GM12878 (cell line): ENCODE data around the gene DSG2.

Source experiments
- BMI1 ChIP-seq: fragments of 450-650 bp; IDR thresholded peaks from 2 replicates; pipeline ENCODE4 v1.6.1; 2016; ENCODE audit warnings: mild to moderate bottlenecking, moderate library complexity, borderline replicate concordance
- CTCF ChIP-seq, 3 experiments: IDR thresholded peaks in 2 of 3; conservative IDR thresholded peaks in 1 of 3; 2 replicates each; pipeline ENCODE4 v1.5.1; 2011; ENCODE audit warnings: low read depth in 3 of 3, low read length in 3 of 3, mild to moderate bottlenecking in 3 of 3, control low read depth in 2 of 3, moderate library complexity in 2 of 3, inconsistent platforms in 1 of 3, mixed read lengths in 1 of 3; ENCODE audit not compliant: control insufficient read depth in 2 of 3, insufficient read depth in 1 of 3; ENCODE audit errors: extremely low read depth in 1 of 3
- JUNB ChIP-seq: IDR thresholded peaks from 2 replicates; pipeline ENCODE4 v1.6.1; 2016; ENCODE audit warnings: antibody characterized with exemption, mild to moderate bottlenecking
- JUND ChIP-seq: IDR thresholded peaks from 2 replicates; pipeline ENCODE4 v1.6.1; 2012; ENCODE audit warnings: low read depth, mild to moderate bottlenecking, low read length, improper control_type of control experiment, moderate library complexity
- PAX5 ChIP-seq: IDR thresholded peaks from 2 replicates; pipeline ENCODE4 v1.6.1; 2011; ENCODE audit warnings: low read depth, low read length, borderline replicate concordance
- POLR2AphosphoS2 ChIP-seq: IDR thresholded peaks from 2 replicates; pipeline ENCODE4 v1.6.1; 2011; ENCODE audit warnings: low read depth, mild to moderate bottlenecking, low read length, improper control_type of control experiment, moderate library complexity
- RBBP5 ChIP-seq: fragments of 200-600 bp; sonication (generic); conservative IDR thresholded peaks from 2 replicates; pipeline ENCODE4 v1.6.1; 2016
- SMC3 ChIP-seq: IDR thresholded peaks from 2 replicates; pipeline ENCODE4 v1.6.1; 2011; ENCODE audit warnings: low read length, improper control_type of control experiment, borderline replicate concordance
- SP1 ChIP-seq: IDR thresholded peaks from one replicate; pipeline ENCODE4 v1.6.1; 2011; ENCODE audit warnings: low read depth, low read length
- TCF3 ChIP-seq: IDR thresholded peaks from 2 replicates; pipeline ENCODE4 v1.6.1; 2012; ENCODE audit warnings: low read depth, mild to moderate bottlenecking, low read length, borderline replicate concordance; ENCODE audit not compliant: insufficient read depth
- YBX1 ChIP-seq: fragments of 450-650 bp; IDR thresholded peaks from 2 replicates; pipeline ENCODE4 v1.6.1; 2016; ENCODE audit warnings: antibody characterized with exemption
- TF ChIP-seq, protein P1 (sequence below): IDR thresholded peaks from 2 replicates; pipeline ENCODE4 v1.6.1; 2012; ENCODE audit warnings: mild to moderate bottlenecking, low read depth, low read length
- TF ChIP-seq, protein P2 (sequence below): IDR thresholded peaks from 2 replicates; pipeline ENCODE4 v1.6.1; 2012; ENCODE audit warnings: low read depth, low read length, improper control_type of control experiment
- TF ChIP-seq, protein P3 (sequence below): fragments of 450-650 bp; formaldehyde crosslinking; IDR thresholded peaks from 2 replicates; pipeline ENCODE4 v1.5.0; 2022; ENCODE audit warnings: mild to moderate bottlenecking, missing genetic modification characterization

- TF ChIP-seq YBX1 (no peak), TCF3 (no peak), POLR2AphosphoS2 (no peak), JUNB (no peak), PAX5 (no peak), SP1 (no peak), CTCF (IDR thresholded peaks at IDR 0.05 in 2 of 3, conservative IDR thresholded peaks at IDR 0.05 in 1 of 3; ENCODE audit: control insufficient read depth in 2 of 3, extremely low read depth in 1 of 3, insufficient read depth in 1 of 3, low read depth in 3 of 3, low read length in 3 of 3) (no peak), RBBP5 (no peak), JUND (no peak), SMC3 (no peak), BMI1 (no peak)
- TF ChIP-seq, protein P1, sequence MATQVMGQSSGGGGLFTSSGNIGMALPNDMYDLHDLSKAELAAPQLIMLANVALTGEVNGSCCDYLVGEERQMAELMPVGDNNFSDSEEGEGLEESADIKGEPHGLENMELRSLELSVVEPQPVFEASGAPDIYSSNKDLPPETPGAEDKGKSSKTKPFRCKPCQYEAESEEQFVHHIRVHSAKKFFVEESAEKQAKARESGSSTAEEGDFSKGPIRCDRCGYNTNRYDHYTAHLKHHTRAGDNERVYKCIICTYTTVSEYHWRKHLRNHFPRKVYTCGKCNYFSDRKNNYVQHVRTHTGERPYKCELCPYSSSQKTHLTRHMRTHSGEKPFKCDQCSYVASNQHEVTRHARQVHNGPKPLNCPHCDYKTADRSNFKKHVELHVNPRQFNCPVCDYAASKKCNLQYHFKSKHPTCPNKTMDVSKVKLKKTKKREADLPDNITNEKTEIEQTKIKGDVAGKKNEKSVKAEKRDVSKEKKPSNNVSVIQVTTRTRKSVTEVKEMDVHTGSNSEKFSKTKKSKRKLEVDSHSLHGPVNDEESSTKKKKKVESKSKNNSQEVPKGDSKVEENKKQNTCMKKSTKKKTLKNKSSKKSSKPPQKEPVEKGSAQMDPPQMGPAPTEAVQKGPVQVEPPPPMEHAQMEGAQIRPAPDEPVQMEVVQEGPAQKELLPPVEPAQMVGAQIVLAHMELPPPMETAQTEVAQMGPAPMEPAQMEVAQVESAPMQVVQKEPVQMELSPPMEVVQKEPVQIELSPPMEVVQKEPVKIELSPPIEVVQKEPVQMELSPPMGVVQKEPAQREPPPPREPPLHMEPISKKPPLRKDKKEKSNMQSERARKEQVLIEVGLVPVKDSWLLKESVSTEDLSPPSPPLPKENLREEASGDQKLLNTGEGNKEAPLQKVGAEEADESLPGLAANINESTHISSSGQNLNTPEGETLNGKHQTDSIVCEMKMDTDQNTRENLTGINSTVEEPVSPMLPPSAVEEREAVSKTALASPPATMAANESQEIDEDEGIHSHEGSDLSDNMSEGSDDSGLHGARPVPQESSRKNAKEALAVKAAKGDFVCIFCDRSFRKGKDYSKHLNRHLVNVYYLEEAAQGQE = no peak
- TF ChIP-seq, protein P2, sequence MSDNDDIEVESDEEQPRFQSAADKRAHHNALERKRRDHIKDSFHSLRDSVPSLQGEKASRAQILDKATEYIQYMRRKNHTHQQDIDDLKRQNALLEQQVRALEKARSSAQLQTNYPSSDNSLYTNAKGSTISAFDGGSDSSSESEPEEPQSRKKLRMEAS = no peak
- TF ChIP-seq, protein P3, sequence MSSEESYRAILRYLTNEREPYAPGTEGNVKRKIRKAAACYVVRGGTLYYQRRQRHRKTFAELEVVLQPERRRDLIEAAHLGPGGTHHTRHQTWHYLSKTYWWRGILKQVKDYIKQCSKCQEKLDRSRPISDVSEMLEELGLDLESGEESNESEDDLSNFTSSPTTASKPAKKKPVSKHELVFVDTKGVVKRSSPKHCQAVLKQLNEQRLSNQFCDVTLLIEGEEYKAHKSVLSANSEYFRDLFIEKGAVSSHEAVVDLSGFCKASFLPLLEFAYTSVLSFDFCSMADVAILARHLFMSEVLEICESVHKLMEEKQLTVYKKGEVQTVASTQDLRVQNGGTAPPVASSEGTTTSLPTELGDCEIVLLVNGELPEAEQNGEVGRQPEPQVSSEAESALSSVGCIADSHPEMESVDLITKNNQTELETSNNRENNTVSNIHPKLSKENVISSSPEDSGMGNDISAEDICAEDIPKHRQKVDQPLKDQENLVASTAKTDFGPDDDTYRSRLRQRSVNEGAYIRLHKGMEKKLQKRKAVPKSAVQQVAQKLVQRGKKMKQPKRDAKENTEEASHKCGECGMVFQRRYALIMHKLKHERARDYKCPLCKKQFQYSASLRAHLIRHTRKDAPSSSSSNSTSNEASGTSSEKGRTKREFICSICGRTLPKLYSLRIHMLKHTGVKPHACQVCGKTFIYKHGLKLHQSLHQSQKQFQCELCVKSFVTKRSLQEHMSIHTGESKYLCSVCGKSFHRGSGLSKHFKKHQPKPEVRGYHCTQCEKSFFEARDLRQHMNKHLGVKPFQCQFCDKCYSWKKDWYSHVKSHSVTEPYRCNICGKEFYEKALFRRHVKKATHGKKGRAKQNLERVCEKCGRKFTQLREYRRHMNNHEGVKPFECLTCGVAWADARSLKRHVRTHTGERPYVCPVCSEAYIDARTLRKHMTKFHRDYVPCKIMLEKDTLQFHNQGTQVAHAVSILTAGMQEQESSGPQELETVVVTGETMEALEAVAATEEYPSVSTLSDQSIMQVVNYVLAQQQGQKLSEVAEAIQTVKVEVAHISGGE (CRISPR knock-in tag) = no peak
Observed at GRCh38 chr18:31510319-31510718, 12.3 kb downstream of the DSG2 start.
